CD4-positive, CD25-positive, alpha-beta regulatory T cell (primary cell): ENCODE data around the gene INAVA. TPM values are rescaled to one million over a fixed set of nuclear protein-coding genes. Genes with fewer than 3 reads are reported as not detected.

ENCODE experiments used
- ATAC-seq, 2 donors: fragments of 150-1000 bp; cut with Tn5 transposase; one replicate each; pipeline ENCODE4 v1.10.0; 2021; ENCODE audit warnings: low read depth in 2 of 2, moderate number of reproducible peaks in 2 of 2, moderate library complexity in 1 of 2
- DNase-seq, 3 donors: peaks; one replicate each; pipeline versions ENCODE4 v3.0.0 to v3.0.0-alpha.2; 2012 to 2022; ENCODE audit warnings: mixed read lengths in 1 of 3
- H3K27ac ChIP-seq: one replicate; pipeline ENCODE4 v1.7.0; 2013; ENCODE audit warnings: mild to moderate bottlenecking, low read length; ENCODE audit not compliant: insufficient read depth, poor library complexity, severe bottlenecking
- H3K27me3 ChIP-seq: one replicate; pipeline ENCODE4 v1.7.0; 2013; ENCODE audit warnings: low read length; ENCODE audit not compliant: control insufficient read depth, insufficient read depth
- H3K36me3 ChIP-seq: one replicate; pipeline ENCODE4 v1.7.0; 2013; ENCODE audit warnings: mild to moderate bottlenecking, low read length, moderate library complexity; ENCODE audit not compliant: control insufficient read depth, insufficient read depth
- H3K4me1 ChIP-seq: 2 replicates; pipeline ENCODE4 v1.7.0; 2013; ENCODE audit warnings: mild to moderate bottlenecking, low read length; ENCODE audit not compliant: insufficient read depth, control insufficient read depth, poor library complexity, severe bottlenecking
- H3K4me3 ChIP-seq: one replicate; pipeline ENCODE4 v1.7.0; 2013; ENCODE audit warnings: low read depth, mild to moderate bottlenecking, low read length, moderate library complexity
- H3K9me3 ChIP-seq, 2 experiments: 1 replicate in 1 of 2; 2 replicates in 1 of 2; pipeline ENCODE4 v1.7.0; 2013; ENCODE audit warnings: low read length in 2 of 2, mild to moderate bottlenecking in 1 of 2, moderate library complexity in 1 of 2; ENCODE audit not compliant: control insufficient read depth in 2 of 2
- H3K27ac Mint-ChIP-seq, 3 donors: one replicate each; pipeline ENCODE4 v1.8.0; 2020 to 2022; ENCODE audit warnings: mild to moderate bottlenecking in 3 of 3, mixed read lengths in 3 of 3, moderate library complexity in 2 of 3
- H3K27me3 Mint-ChIP-seq: one replicate; pipeline ENCODE4 v1.8.0; 2022; ENCODE audit warnings: mild to moderate bottlenecking, mixed read lengths
- H3K36me3 Mint-ChIP-seq: one replicate; pipeline ENCODE4 v1.8.0; 2020; ENCODE audit warnings: mixed read lengths
- H3K4me1 Mint-ChIP-seq, 4 donors: one replicate each; pipeline ENCODE4 v1.8.0; 2020 to 2022; ENCODE audit warnings: mixed read lengths in 4 of 4, mild to moderate bottlenecking in 1 of 4
- H3K4me3 Mint-ChIP-seq, 4 donors: one replicate each; pipeline ENCODE4 v1.8.0; 2020 to 2022; ENCODE audit warnings: mild to moderate bottlenecking in 4 of 4, mixed read lengths in 4 of 4, moderate library complexity in 3 of 4
- H3K9me3 Mint-ChIP-seq, 7 donors: one replicate each; pipeline ENCODE4 v1.8.0; 2020 to 2022; ENCODE audit warnings: mixed read lengths in 7 of 7, mild to moderate bottlenecking in 3 of 7, moderate library complexity in 2 of 7
- polyA plus RNA-seq, 4 donors: library from polyadenylated mRNA; unstranded; fragments of 300-500 nt; fragmentation: Illumina TruSeq; gene quantifications; one replicate each; pipeline ENCODE4 v1.2.3, GENCODE V29; 2021
- total RNA-seq: library from RNA; stranded (reverse); gene quantifications from one replicate; pipeline ENCODE4 v1.2.3, GENCODE V29; 2022

Gene INAVA
- total and polyA plus RNA-seq, 5 donors from 2014 or later = 0.30 to 0.57 TPM; not detected in 3

DNA sequence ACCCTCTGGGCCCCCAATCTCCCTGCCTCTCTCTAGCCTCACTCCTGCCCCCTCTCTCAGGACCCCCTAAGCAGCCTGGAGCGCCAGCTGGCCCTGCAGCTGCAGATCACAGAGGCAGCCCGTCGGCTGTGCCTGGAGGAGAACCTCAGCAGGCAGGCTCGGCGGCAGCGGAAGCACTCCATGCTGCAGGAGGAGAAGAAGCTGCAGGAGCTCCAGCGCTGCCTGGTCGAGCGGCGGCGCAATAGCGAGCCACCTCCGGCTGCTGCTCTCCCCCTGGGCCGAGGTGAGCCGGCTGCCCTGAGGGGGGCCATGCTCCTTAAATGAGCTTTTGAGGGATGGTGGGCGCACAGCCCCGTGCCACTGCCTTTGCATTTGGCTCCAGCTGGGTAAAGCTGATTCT lies 6.2 kb downstream of the INAVA start:
- Mint-ChIP-seq H3K27me3 (peaks cover 48% of the 10 kb centered on the region), H3K27ac (no peak overlapping the region)
- H3K4me1 ChIP-seq = peaks cover 9% of the 10 kb centered on the region

GRCh38 chr1:200901350-200901749 lies 6.7 kb downstream of the INAVA start:
- Histone ChIP-seq H3K9me3 (no peaks in the 10 kb centered on the region), H3K27ac (no peak overlapping the region), H3K27me3 (peaks cover 2% of the 10 kb centered on the region), H3K36me3 (no peaks in the 10 kb centered on the region), H3K4me3 (no peak overlapping the region), H3K4me1 (peaks cover 12% of the 10 kb centered on the region)
- Mint-ChIP-seq H3K27ac (no peak overlapping the region), H3K4me1 (peaks cover 0 to 11% (median 7%) of the 10 kb centered on the region in 4 donors), H3K9me3 (no peaks in the 10 kb centered on the region), H3K27me3 (peaks cover 53% of the 10 kb centered on the region), H3K36me3 (no peaks in the 10 kb centered on the region), H3K4me3 (no peak overlapping the region)
- no peak for DNase-seq
- ATAC-seq = no peak

More for the DNA sequence above, 6.2 kb downstream of the INAVA start:
- Histone ChIP-seq H3K36me3 (no peaks in the 10 kb centered on the region), H3K9me3 (no peaks in the 10 kb centered on the region), H3K27me3 (peaks cover 2% of the 10 kb centered on the region), H3K27ac (no peak overlapping the region), H3K4me3 (no peak overlapping the region)
- Mint-ChIP-seq H3K36me3 (no peaks in the 10 kb centered on the region), H3K4me1 (peaks cover 0 to 8% (median 5%) of the 10 kb centered on the region in 4 donors), H3K4me3 (no peak overlapping the region), H3K9me3 (no peaks in the 10 kb centered on the region)
- no peak for ATAC-seq
- no peak for DNase-seq

DNA sequence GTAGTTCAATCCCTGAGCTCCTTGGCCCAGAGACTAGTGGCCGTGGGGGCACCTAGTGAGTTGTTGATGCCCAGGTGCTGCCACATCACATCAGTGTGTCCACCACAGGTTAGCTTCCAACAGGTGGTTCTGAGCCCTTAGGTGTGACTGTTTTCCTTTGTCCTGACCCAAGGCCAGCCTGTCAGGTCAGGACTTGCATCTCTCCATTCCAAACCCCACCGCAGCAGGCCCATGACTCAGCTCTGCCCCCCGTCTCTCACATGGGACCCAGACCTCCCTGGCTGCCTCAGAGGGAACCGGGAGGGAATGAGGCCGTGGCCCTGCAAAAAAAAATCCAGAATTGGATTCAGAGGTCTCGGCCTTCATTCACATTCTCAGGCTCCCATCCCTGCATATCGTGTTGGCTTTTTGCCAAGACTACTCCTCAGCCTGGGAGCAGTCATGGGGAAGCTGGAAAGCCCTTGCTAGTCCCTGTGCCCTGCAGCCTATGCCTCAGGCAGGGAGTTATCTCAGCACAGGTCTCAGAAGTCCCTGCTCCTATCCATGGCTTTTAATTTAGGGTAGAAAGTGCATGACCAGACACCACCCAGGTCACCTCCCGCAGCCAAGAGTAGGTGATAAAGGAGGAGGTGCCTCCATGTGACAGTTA lies 7.2 kb downstream of the INAVA start:
- H3K27ac Mint-ChIP-seq = no peak overlapping the region
- no peak for ATAC-seq

GRCh38 chr1:200903793-200904192 lies 9.1 kb downstream of the INAVA start:
- Histone ChIP-seq H3K27me3 (peaks cover 2% of the 10 kb centered on the region), H3K9me3 (no peaks in the 10 kb centered on the region), H3K36me3 (no peaks in the 10 kb centered on the region), H3K4me3 (no peak overlapping the region), H3K27ac (no peak overlapping the region), H3K4me1 (peaks cover 12% of the 10 kb centered on the region)
- Mint-ChIP-seq H3K36me3 (no peaks in the 10 kb centered on the region), H3K9me3 (peaks cover 0 to 2% (median 0%) of the 10 kb centered on the region in 7 donors), H3K27ac (no peak overlapping the region), H3K27me3 (peaks cover 45% of the 10 kb centered on the region), H3K4me3 (no peak overlapping the region), H3K4me1 (peaks cover 0 to 13% (median 9%) of the 10 kb centered on the region in 4 donors)
- DNase-seq (no peak), ATAC-seq (no peak)

More for the DNA sequence above, 7.2 kb downstream of the INAVA start:
- H3K36me3 Mint-ChIP-seq = no peaks in the 10 kb centered on the region
- no peak overlapping the region for H3K4me3 Mint-ChIP-seq
- peaks cover 0 to 11% (median 7%) of the 10 kb centered on the region in 4 donors for H3K4me1 Mint-ChIP-seq
- H3K4me3 ChIP-seq = no peak overlapping the region
- DNase-seq = no peak
- H3K9me3 ChIP-seq = no peaks in the 10 kb centered on the region
- peaks cover 12% of the 10 kb centered on the region for H3K4me1 ChIP-seq
- peaks cover 2% of the 10 kb centered on the region for H3K27me3 ChIP-seq
- peaks cover 55% of the 10 kb centered on the region for H3K27me3 Mint-ChIP-seq
- no peaks in the 10 kb centered on the region for H3K9me3 Mint-ChIP-seq
- H3K36me3 ChIP-seq = no peaks in the 10 kb centered on the region
- no peak overlapping the region for H3K27ac ChIP-seq

DNA sequence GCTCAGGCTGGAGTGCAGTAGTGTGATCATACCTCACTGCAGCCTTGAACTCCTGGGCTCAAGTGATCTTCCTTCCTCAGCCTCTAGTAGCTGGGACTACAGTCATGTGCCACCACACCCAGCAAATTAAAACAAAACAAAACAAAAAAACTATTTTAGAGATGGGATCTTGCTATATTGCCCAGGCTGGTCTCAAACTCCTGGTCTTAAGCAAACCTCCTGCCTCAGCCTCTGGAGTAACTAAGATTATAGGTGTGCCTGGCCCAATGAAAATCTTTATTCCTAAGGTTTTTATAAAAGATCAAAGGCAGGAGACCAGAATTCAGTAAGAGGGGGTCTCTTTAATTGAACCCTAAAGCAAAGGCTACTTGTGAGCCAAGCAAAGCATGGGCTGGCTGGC lies 10.1 kb downstream of the INAVA start:
- no peak overlapping the region for H3K27ac ChIP-seq
- no peaks in the 10 kb centered on the region for H3K27me3 ChIP-seq
- H3K9me3 ChIP-seq = no peaks in the 10 kb centered on the region
- H3K9me3 Mint-ChIP-seq = peaks cover 0 to 2% (median 0%) of the 10 kb centered on the region in 7 donors
- no peak overlapping the region for H3K4me3 ChIP-seq
- no peak for DNase-seq
- H3K4me1 Mint-ChIP-seq = peaks cover 0 to 13% (median 9%) of the 10 kb centered on the region in 4 donors
- H3K4me3 Mint-ChIP-seq = no peak overlapping the region
- H3K36me3 Mint-ChIP-seq = no peaks in the 10 kb centered on the region
- no peak overlapping the region for H3K27ac Mint-ChIP-seq
- no peak for ATAC-seq
- H3K4me1 ChIP-seq = peaks cover 12% of the 10 kb centered on the region
- H3K27me3 Mint-ChIP-seq = peaks cover 45% of the 10 kb centered on the region
- no peaks in the 10 kb centered on the region for H3K36me3 ChIP-seq

- H3K4me3 Mint-ChIP-seq = no peak overlapping the region
Measured at GRCh38 chr1:200905411-200906052, 10.8 kb downstream of the INAVA start.

GRCh38 chr1:200906491-200906890 lies 11.8 kb downstream of the INAVA start:
- no peak overlapping the region for H3K27ac Mint-ChIP-seq
- H3K4me3 Mint-ChIP-seq = no peak overlapping the region
- H3K4me1 Mint-ChIP-seq = peaks cover 0 to 13% (median 9%) of the 10 kb centered on the region in 4 donors

More at GRCh38 chr1:200905411-200906052, 10.8 kb downstream of the INAVA start:
- peak in 2 of 3 donors; percentile 25 to 73 for DNase-seq
- Histone ChIP-seq H3K36me3 (no peaks in the 10 kb centered on the region), H3K27me3 (no peaks in the 10 kb centered on the region), H3K27ac (no peak overlapping the region), H3K9me3 (no peaks in the 10 kb centered on the region), H3K4me3 (no peak overlapping the region), H3K4me1 (peaks cover 12% of the 10 kb centered on the region)
- peak; percentile 87 to 89 for ATAC-seq
- peaks cover 42% of the 10 kb centered on the region for H3K27me3 Mint-ChIP-seq
- no peaks in the 10 kb centered on the region for H3K36me3 Mint-ChIP-seq
- H3K9me3 Mint-ChIP-seq = peaks cover 0 to 2% (median 0%) of the 10 kb centered on the region in 7 donors
- peaks cover 0 to 13% (median 9%) of the 10 kb centered on the region in 4 donors for H3K4me1 Mint-ChIP-seq
- H3K27ac Mint-ChIP-seq = no peak overlapping the region

More at GRCh38 chr1:200906491-200906890, 11.8 kb downstream of the INAVA start:
- ATAC-seq (no peak), DNase-seq (no peak)
- H3K4me3 ChIP-seq = no peak overlapping the region
- Mint-ChIP-seq H3K36me3 (no peaks in the 10 kb centered on the region), H3K27me3 (peaks cover 42% of the 10 kb centered on the region), H3K9me3 (peaks cover 0 to 2% (median 0%) of the 10 kb centered on the region in 7 donors)
- no peaks in the 10 kb centered on the region for H3K9me3 ChIP-seq
- no peak overlapping the region for H3K27ac ChIP-seq
- no peaks in the 10 kb centered on the region for H3K36me3 ChIP-seq
- H3K27me3 ChIP-seq = no peaks in the 10 kb centered on the region
- H3K4me1 ChIP-seq = peaks cover 12% of the 10 kb centered on the region
